ELF-1 (cell line): Measurements from ENCODE around the gene NDUFA3.

Experiments used
- DNase-seq: peaks from one replicate; pipeline ENCODE4 v3.0.0-alpha.2; 2016; ENCODE audit warnings: low read depth, low spot score

The NDUFA3 gene

GRCh38 chr19:54137699-54138488, 35.2 kb downstream of the NDUFA3 start, which contains the start of gene CNOT3:
Gene CNOT3 (plus strand): TSS chr19:54137762. CDS start chr19:54142979, 5,217 bp downstream.
- no peak for DNase-seq

GRCh38 chr19:54138489-54139256, 36.0 kb downstream of the NDUFA3 start:
- no peak for DNase-seq

- no peak for DNase-seq
These were observed 38.7 kb downstream of the NDUFA3 start for GRCh38 chr19:54141356-54141755.

GRCh38 chr19:54142166-54142780, 39.6 kb downstream of the NDUFA3 start:
- no peak for DNase-seq

GRCh38 chr19:54145541-54146158, 43.0 kb downstream of the NDUFA3 start:
- DNase-seq: no peak

- DNase-seq: no peak
These were observed 45.0 kb downstream of the NDUFA3 start for GRCh38 chr19:54147676-54148075.

- DNase-seq: no peak
These were observed 45.5 kb downstream of the NDUFA3 start for GRCh38 chr19:54148158-54148557.

GRCh38 chr19:54149021-54149812, 46.6 kb downstream of the NDUFA3 start:
- DNase-seq: no peak

- DNase-seq: no peak
These were observed 48.8 kb downstream of the NDUFA3 start for GRCh38 chr19:54151362-54152035.

GRCh38 chr19:54152267-54152666, 49.6 kb downstream of the NDUFA3 start:
- DNase-seq: no peak

GRCh38 chr19:54152878-54153524, 50.3 kb downstream of the NDUFA3 start:
- DNase-seq: no peak

- DNase-seq: no peak
These were observed 51.2 kb downstream of the NDUFA3 start for GRCh38 chr19:54153731-54154326.

- no peak for DNase-seq
These were observed 52.1 kb downstream of the NDUFA3 start for GRCh38 chr19:54154603-54155345.

- DNase-seq: peak; percentile 32
These were observed 53.0 kb downstream of the NDUFA3 start for GRCh38 chr19:54155694-54156093.

- DNase-seq: no peak
These were observed 53.8 kb downstream of the NDUFA3 start for GRCh38 chr19:54156490-54156889.

- peak; percentile 48 for DNase-seq
These were observed 54.3 kb downstream of the NDUFA3 start for GRCh38 chr19:54156953-54157352.
